GM19240 (cell line): Measurements from ENCODE around the gene RGS17.
"Not testable (repeated sequence)": the region's sequence is repeated elsewhere in the genome, so short reads cannot be mapped to it uniquely, and the experiment has no call there.

Source experiments
- DNase-seq: peaks from one replicate; pipeline ENCODE4 v3.0.0; 2011; ENCODE audit warnings: low spot score; ENCODE audit not compliant: insufficient read length

Gene RGS17

GRCh38 chr6:153131037-153131981 lies at the start of gene RGS17:
TSS of gene RGS17 (minus strand) at chr6:153131282. CDS start at chr6:153044018, 87,264 bp downstream.
- peak; percentile 52 for DNase-seq

- no peak for DNase-seq
These were observed 41.7 kb upstream of the RGS17 start for GRCh38 chr6:153172815-153173214.

GRCh38 chr6:153170511-153170910 lies 39.4 kb upstream of the RGS17 start:
- no peak for DNase-seq

GRCh38 chr6:153167907-153168306 lies 36.8 kb upstream of the RGS17 start:
- DNase-seq = no peak

GRCh38 chr6:153167061-153167891 lies 36.2 kb upstream of the RGS17 start:
- no peak for DNase-seq

GRCh38 chr6:153162646-153163045 lies 31.6 kb upstream of the RGS17 start:
- DNase-seq = no peak

- DNase-seq = no peak
These were observed 31.1 kb upstream of the RGS17 start for GRCh38 chr6:153162172-153162571.

- no peak for DNase-seq
These were observed 29.1 kb upstream of the RGS17 start for GRCh38 chr6:153160221-153160620.

GRCh38 chr6:153150752-153151440 lies 19.8 kb upstream of the RGS17 start:
- DNase-seq = no peak

GRCh38 chr6:153150371-153150751 lies 19.3 kb upstream of the RGS17 start:
- DNase-seq = no peak

GRCh38 chr6:153149891-153150290 lies 18.8 kb upstream of the RGS17 start:
- no peak for DNase-seq

- DNase-seq = no peak
These were observed 15.3 kb upstream of the RGS17 start for GRCh38 chr6:153146413-153146812.

- DNase-seq = no peak
These were observed 14.5 kb upstream of the RGS17 start for GRCh38 chr6:153145591-153145990.

- no peak for DNase-seq
These were observed 12.1 kb upstream of the RGS17 start for GRCh38 chr6:153143200-153143599.

- no peak for DNase-seq
These were observed 9.2 kb upstream of the RGS17 start for GRCh38 chr6:153140299-153140698.

- DNase-seq = no peak
These were observed 7.8 kb upstream of the RGS17 start for GRCh38 chr6:153138930-153139329.

- no peak for DNase-seq
These were observed 4.6 kb upstream of the RGS17 start for GRCh38 chr6:153135681-153136080.

- not testable (repeated sequence) for DNase-seq
These were observed 2.6 kb upstream of the RGS17 start for GRCh38 chr6:153133667-153134066.

GRCh38 chr6:153130515-153131036 lies 506 bp downstream of the RGS17 start:
- no peak for DNase-seq

- DNase-seq = no peak
These were observed 1.1 kb downstream of the RGS17 start for GRCh38 chr6:153129873-153130514.

- DNase-seq = no peak
These were observed 4.9 kb downstream of the RGS17 start for GRCh38 chr6:153126218-153126617.
